ENCODE results near the gene RYR3.

DNA sequence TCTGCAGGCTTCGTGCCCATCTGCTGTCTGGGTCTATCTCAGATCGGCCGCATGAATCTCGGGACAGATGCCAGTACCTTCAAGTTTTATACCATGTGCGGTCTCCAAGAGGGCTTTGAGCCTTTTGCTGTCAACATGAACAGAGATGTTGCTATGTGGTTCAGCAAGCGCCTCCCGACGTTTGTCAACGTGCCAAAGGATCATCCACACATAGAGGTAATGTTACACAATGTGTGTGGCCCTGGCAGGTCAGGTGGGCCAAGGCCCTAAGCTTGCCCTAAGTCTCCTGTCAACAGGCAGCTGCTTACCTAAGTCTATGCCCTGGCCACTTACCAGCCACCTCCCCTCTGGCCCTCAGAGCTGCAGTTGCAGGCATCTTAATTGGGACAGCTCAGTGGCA, 333.5 kb downstream of the RYR3 start:
- TF ChIP-seq, protein P1, sequence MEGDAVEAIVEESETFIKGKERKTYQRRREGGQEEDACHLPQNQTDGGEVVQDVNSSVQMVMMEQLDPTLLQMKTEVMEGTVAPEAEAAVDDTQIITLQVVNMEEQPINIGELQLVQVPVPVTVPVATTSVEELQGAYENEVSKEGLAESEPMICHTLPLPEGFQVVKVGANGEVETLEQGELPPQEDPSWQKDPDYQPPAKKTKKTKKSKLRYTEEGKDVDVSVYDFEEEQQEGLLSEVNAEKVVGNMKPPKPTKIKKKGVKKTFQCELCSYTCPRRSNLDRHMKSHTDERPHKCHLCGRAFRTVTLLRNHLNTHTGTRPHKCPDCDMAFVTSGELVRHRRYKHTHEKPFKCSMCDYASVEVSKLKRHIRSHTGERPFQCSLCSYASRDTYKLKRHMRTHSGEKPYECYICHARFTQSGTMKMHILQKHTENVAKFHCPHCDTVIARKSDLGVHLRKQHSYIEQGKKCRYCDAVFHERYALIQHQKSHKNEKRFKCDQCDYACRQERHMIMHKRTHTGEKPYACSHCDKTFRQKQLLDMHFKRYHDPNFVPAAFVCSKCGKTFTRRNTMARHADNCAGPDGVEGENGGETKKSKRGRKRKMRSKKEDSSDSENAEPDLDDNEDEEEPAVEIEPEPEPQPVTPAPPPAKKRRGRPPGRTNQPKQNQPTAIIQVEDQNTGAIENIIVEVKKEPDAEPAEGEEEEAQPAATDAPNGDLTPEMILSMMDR (IDR thresholded peaks at IDR 0.05), result no peak
- TF ChIP-seq ZFX (IDR thresholded peaks at IDR 0.05; ENCODE audit: borderline replicate concordance), result no peak
